Activated CD4-positive, alpha-beta T cell treated with anti-CD3 and anti-CD28 coated beads for 4 hours (primary cell): ENCODE data around the gene TUBB4A.

Experiments
- DNase-seq, 2 donors: peaks; one replicate each; pipeline ENCODE4 v3.0.0-alpha.2; 2020

The TUBB4A gene

DNA sequence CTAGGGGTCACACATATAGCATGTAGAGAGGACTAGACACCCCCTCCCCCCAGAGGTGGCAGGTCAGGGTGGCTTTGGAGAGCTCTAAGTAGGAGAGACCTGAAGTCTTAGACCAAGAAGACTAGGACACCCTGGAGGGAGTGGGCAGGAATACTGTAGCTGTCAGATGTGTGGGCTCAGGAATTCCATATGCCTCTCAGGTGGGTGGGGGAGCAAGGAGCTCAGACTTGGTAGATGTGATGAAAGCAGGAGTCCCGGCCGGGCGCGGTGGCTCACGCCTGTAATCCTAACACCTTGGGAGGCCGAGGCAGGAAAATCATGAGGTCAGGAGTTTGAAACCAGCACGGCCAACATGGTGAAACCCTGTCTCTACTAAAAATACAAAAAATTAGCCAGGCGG is 36.4 kb downstream of the TUBB4A start:
- DNase-seq: no peak

GRCh38 chr19:6465006-6465405 is 37.1 kb downstream of the TUBB4A start:
- DNase-seq: no peak

DNA sequence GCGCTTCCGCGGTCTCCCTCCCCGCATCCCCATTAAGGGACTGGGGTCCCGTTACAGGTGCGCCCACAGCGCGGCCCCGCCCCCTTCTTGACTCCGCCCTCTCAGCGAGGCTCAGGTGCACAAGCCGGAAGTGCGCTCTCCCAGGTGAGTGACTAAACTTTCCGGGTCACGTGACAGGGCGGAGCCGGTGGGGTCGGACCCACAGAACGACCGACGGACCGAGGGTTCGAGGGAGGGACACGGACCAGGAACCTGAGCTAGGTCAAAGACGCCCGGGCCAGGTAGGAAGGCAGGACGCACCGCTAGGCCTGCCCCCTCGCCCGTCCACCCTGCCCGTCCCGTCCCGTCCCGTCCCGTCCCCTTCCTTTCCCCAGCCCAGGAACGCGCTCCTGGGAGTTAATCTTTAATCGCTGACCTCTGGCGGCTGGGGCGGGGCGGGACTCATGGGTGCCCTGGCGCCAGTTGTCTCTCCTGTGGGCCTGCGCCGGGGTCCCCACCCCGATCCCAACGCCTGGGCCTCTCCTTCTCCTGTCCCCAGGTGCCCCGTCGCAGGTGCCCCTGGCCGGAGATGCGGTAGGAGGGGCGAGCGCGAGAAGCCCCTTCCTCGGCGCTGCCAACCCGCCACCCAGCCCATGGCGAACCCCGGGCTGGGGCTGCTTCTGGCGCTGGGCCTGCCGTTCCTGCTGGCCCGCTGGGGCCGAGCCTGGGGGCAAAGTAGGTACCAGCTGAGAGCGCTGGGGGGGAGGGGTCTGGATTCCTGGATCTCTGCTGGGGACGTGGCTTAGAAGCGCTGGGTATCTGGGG is 37.8 kb downstream of the TUBB4A start, which contains the start of gene CRB3:
Gene CRB3, plus strand, starts transcription at position 202 of the 804 bp plus-strand sequence. Its CDS starts 431 bp downstream, at position 633.
- peak; percentile 51 to 58 for DNase-seq

DNA sequence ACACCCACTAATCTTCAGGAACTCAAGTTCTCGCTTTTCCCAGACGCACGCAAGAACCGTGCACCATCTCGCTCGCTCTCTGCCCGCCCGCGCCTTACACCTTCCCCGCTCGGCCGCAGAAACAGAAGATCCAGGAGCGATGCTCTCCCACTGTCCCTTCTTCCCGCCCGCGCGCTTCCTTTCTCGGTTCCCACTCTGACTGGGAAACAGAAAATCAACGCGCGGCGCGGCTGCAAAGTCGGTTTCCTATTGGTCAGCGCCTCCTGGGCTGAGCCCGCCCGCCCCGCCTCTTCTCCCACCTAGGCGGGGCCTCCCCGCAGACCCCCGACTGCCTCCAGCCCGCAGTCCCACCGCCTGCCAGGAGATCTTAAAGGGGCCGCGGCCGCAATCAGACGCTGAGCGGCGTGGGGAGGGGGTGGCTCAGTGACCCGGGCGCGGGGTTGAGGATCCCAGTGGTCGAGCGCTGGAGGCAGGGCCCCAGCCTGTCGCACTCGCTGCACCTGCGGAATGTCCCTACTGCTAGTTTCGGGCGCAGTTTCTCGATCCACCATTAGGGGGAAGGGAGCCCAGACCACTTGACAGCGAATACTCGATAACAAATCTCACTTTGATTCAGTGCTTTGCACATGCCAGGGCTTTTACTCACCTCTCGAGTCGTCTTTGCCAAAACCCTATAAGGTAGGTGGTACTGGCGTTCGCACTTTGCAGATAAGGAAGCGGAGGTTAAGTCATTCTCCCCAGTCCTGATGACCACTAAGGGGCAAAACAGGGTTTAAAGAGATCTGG is 41.8 kb downstream of the TUBB4A start:
- peak; percentile 97 to 98 for DNase-seq

- peak; percentile 54 to 60 for DNase-seq
These were observed 42.6 kb downstream of the TUBB4A start, which contains the start of gene SLC25A23 for GRCh38 chr19:6459262-6460098. TSS of gene SLC25A23 (minus strand) at chr19:6459792. CDS start at chr19:6459628, 164 bp downstream.

- no peak for DNase-seq
These were observed 43.3 kb downstream of the TUBB4A start for GRCh38 chr19:6458695-6459261.

- no peak for DNase-seq
These were observed 44.0 kb downstream of the TUBB4A start for GRCh38 chr19:6457958-6458694.

- no peak for DNase-seq
These were observed 46.2 kb downstream of the TUBB4A start for GRCh38 chr19:6455924-6456323.

GRCh38 chr19:6453951-6454565 is 48.1 kb downstream of the TUBB4A start:
- no peak for DNase-seq

DNA sequence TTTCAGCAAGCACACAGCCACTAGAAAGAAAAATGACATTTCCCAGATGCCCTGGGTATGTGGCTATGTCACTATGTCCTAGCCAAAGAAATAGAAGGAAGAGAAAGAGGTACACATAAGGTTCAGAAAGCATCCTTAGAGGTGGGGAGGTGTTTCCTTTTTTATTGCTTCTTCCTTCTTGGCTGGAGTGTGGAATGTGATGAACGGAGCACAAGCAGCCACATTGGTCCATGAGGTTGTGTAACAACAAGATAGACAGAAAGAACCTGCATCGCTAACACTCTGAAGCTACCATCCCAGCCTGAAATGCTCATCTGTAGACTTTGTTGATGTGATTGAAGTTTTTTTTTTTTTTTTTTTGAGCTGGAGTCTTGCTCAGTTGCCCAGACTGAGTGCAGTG is 49.2 kb downstream of the TUBB4A start:
- no peak for DNase-seq

DNA sequence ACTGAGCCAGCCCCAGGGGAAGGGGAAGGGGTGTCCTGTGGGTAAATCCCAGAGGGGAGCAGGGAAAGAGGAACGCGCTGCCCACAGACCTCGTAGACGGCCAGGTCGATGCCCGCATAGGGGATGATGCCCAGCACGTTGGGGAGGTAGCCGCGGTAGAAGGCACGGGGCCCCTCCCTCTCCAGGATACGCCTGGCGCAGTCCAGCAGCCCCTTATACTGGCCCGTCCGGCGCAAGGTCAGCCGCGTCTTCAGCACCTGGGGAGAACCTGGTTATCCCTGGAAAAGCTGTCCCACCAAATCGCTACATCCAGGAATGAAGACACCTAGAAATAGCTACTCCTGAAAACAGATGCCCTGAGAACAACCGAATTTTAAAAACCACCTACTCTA is 49.9 kb downstream of the TUBB4A start:
- DNase-seq: no peak

DNA sequence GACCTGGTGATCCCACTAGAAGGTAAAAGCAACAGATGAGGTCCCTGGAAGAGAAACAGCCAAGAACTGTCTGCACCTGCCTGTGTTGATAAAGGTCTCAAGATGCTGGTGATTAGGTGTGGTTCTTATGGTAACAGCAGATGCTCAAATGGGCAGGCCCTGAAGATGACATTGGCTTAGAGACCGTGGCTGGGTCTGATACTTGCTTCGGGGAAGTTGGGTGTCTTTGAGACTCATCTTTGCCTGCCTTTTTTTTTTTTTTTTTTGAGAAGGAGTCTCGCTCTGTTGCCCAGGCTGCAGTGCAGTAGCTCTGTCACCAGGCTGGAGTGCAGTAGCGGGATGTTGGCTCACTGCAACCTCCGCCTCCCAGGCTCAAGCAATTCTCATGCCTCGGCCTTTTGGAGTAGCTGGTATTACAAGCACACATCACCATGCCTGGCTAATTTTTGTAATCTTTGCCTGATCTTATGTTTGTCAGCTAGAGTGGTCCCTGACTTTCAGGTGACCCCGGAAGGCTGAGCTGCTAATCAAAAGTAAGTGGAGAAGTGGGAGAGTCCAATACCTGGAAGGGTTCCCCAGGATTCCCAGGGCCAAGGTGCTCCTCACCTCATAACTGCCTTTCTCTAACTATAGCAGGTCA is 50.4 kb downstream of the TUBB4A start:
- no peak for DNase-seq

GRCh38 chr19:6450166-6450565 is 51.9 kb downstream of the TUBB4A start:
- no peak for DNase-seq

DNA sequence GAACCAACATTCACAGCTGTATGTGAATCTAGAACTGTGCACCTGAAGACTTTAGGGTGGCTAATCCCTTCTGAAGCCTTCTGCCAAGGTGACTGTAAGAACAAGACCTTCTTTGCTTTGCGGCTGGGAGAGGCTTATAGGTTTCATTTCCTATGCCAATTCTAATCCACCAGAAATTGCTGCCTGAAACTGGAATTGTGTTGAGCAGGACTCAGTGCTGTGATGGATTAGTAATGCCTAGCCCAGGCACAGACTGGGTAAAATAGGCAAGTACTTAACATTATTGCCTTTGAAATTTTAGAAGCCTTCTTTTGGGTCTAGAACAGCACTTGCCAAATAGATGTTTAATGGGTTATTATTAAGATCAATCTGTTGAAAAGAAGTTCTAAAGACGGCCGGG is 54.1 kb downstream of the TUBB4A start:
- no peak for DNase-seq

GRCh38 chr19:6446452-6446851 is 55.7 kb downstream of the TUBB4A start:
- no peak for DNase-seq
